GM21360 (cell line): ENCODE results near the gene UNK.
A peak's percentile ranks its signal among the peaks of the same experiment; 100 is the strongest.

Experiments
- ATAC-seq: cut with Tn5 transposase; IDR thresholded peaks from one replicate; pipeline ENCODE4 v1.9.1; 2021; ENCODE audit warnings: mild to moderate bottlenecking, moderate library complexity; ENCODE audit not compliant: unreplicated experiment

Gene UNK

DNA sequence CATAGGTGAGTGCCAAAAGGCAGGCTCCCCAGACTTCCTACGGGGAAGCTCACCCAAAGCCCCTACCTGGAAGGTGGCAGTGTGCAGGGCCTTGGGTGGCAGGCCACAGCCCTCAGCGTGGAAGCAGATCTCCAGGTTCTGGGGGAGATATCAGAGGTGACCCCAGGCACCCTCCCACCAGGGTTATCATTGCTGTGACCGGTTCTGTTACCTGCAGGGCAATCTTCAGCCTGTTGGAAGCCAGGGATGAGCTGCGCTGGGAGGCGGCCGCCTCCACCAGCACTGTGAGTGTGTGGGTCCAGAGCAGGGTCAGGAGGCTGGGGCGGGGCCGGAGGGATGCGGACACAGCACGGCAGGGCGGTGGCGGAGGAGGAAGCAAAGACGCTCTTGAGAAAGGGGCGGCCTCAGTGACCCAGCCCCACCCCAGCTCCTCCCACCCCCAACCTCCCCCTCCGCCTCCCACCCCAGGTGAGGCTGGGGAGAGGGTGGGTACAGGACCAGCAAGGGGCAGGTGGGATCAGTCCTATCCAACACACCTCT, 46.5 kb downstream of the UNK start:
- ATAC-seq: no peak

DNA sequence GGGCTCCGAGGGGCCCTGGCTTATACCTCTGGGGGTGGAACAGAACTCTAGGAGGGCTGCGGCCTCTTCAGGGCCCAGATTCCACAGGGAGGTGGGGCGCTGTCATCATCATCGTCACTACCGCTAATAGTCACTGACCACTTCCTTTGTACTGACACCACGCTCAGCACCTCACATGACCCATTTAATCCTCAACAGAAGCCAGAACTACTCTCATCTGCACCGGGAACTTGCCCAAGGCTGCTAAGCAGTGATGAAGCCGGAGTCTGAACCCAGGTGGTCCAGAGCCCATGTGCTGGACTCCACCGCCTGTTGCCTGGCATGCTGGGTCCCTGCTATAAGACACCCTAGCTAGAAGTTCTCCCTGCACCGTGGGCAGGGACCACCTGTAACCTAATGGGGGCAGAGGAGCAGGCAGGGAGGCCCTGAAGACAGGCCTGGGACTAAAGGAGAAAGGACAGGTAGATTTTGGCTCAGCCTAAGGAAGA, 47.6 kb downstream of the UNK start:
- no peak for ATAC-seq

DNA sequence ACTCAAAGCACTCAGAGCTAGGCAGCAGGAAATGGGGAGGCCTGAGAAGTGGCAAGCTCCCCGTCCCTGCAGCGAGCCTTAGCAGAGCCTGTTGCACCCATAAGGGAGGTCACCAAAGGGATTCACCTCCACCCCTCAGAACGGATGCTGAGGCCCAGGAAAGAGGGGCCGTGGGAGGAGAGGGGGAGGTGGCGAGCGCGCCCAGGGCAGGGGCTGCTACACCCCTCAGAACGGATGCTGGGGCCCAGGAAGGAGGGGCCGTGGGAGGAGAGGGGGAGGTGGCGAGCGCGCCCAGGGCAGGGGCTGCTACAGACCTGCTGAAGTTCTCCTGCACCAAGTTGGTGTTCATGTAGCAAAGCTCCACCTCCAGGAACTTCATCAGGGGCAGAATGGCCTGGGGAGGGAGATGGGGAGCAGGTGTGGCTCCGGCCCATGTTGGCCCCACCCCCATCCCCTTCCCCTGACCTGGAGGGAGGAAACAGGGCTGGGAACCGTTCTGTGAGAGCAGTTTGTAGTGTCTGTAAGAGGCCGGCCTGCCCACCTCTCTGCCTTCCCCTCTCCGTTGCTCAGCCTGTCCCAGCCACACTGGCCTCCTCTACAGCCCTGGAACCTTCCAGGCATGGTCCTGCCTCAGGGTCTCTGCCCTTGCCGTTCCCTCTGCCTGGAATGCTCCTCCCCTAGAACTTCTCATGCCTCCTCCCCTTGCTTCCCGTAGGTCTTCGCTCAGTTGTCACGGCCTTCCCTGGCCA, 48.2 kb downstream of the UNK start:
- no peak for ATAC-seq

GRCh38 chr17:75834279-75834920, 49.8 kb downstream of the UNK start:
- ATAC-seq: no peak

DNA sequence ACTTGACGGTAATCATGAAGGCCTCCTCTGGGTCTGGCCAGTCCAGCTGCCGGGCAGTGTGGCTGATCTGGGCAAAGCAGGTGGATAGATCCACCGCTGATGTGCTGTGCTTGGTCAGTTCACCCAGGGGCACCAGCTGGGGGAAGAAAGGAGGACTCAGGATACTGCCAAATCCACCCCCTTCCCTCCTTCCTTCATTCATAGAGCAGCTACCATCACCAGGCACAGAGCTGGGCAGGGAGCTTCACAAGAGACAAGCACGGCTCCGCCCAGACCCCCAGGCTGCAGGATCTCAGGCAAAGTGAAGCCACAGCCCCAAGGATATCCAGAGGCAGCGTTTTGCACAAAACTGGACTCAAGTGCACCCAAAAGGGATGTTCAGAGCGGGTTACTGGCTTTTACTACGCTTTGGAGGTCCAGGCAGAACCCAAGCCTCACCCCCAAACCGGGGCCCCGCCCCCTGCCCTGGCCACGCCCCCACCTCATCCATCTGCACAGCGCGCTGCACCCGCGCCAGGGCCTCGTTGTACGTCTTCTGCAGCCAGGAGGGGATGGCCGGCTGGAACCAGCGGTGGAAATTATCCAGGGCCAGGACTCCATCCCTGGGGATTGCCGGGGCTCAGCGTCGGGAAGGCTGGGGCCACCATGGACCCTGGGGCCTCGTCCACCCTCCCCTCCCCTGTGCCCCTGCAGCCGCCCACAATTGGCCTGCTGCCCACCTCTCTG, 50.5 kb downstream of the UNK start:
- no peak for ATAC-seq

DNA sequence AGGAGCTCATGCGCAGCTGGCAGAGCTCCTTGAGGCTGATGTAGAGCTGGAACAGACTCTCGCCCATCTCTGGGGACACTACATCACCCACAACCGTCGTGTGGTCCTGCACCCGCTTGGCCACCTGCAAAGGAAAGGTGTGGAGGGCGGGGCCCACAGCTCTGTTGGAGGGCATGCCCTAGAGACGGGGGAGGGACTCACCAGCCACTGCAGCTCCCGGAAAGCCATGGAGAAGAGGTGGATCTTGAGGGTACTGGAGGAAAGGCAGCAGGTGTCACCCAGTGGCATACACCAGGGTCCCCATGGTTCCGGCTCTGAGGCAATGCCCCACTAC, 51.0 kb downstream of the UNK start:
- ATAC-seq: no peak

DNA sequence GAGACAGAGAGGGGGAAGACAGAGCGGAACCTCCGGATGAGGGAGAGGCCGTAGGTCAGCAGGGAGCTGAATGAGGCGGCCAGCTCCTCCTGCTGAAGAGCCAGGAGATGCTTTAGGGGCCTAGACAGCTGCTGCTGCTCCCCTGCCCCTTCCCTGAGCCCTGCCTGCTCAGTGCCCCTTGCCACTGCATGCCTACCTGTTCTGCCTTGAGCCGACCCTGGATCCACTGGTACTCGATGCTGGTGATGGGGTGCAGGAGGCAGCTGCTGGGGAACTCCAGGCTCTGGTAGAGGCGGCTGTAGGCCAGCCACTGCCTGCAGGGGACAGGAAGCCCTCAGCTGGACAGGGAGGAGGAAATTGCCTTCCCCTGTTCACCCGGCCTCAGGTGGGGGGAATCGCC, 52.0 kb downstream of the UNK start:
- no peak for ATAC-seq

DNA sequence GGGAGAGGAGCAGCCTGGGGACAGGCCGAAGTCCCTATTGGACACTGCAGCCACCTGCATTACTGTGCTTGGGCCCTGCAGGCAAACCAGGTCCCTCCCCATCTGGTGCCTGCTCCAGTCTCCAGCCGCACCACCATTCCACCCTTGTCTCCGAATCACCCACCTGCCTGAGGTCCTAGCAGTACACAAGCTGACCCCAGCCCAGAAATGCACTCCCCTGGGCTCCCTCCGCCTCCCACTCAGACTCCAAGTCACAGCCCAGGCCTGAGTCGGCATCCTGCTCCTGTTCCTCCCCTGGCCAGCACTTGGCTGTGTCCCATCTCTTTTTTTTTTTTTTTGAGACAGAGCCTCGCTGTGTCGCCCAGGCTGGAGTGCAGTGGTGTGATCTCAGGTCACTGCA, 53.3 kb downstream of the UNK start:
- no peak for ATAC-seq

GRCh38 chr17:75838410-75838809, 53.8 kb downstream of the UNK start:
- no peak for ATAC-seq

GRCh38 chr17:75839942-75840798, 55.6 kb downstream of the UNK start:
- no peak for ATAC-seq

DNA sequence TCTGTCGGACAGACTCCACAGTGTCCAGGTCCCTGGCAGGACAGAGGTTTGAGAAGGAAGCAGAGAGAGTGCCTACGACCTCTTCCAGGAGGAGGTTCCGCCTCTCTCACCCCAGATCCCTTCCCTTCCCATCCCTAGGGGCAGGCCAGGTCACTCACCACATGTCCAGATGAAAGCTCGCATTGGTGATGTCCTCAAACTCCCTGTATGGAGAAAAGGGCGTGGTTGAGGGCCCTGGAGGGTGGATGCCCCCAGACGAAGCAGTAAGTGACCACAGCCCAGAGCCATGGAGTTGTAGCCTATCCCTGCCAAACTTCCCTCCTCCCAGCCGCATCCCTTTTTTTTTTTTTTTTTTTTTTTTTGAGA, 56.2 kb downstream of the UNK start:
- ATAC-seq: no peak

- ATAC-seq: no peak
Measured at GRCh38 chr17:75842411-75842810, 57.8 kb downstream of the UNK start.

- no peak for ATAC-seq
Measured at GRCh38 chr17:75842963-75843576, 58.5 kb downstream of the UNK start.

DNA sequence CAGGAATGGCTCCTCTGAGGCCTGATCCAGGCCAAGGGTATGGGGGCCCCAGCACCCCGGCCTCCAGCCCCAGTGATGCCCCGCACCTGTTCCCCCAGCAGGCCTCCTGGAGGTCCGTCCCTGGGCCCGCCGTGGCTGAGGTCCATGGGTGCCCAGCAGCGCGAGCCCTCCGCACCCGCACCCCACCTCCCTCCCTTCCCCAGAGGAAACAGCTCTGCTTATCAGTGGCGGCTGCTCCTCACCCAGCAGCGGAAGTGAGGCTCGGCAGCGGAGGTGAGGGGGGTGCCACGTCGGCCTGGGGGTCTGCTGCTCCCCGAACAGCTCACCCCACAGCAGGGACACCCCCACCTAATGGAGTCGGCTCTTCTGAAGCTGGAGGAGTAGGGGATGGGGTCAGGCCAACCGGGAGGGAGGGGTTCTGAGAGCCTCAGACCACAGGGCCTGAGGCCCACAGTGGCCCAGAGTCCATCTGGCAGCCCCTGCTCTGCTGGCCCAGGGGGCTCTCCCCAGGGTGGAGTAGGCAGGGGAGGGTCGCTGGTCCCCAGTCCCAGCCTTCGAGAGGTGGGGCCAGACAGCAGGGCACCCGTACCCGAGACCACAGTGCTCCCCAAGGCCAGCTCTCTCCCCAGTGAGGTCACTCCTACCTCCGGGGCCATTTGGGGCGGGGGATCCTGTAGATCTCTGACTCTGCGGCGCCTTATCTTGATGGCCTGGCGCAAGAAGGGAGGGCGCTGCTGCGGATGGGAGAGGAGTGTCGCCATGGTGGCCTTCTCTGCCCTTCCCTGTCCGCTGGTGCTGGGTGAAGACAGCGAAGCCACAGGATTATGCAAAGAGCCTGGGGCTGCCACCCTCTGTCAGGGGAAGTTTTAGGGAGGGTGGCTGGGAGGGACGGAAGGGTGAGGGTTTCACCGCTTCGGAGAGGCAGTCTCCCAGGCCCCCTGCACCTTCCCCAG, 59.2 kb downstream of the UNK start, which contains the start of gene UNC13D:
Gene UNC13D (minus strand): TSS at position 828 of the 953 bp plus-strand sequence. CDS start 67 bp downstream, at position 761.
- ATAC-seq: no peak

DNA sequence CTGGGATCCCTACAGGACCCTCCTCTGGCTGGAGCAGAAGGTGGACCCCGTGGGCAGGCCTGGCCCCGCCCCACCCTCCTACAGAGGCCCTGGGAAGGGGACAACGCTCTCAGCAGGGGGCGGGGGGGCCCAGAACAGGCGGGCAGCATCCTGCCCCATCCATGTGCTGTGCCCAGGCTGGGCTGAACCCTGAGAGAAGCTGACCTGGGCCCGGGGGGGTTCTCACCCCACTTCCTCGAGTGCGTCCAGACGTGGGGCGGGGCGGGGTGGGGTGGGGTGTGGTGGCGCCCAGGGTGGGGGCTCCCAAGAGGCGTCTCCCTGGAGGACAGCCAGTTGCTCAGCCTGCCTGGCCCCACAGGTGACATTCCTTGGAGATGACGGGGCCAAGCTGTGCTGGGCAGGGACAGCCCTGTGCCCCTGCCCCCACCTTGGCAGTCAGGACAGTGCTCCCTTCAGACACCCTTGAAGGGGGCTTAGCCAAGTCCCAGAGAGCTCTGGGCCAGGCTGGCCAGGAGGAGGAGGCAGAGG, 60.0 kb downstream of the UNK start:
- peak; percentile 6 for ATAC-seq

DNA sequence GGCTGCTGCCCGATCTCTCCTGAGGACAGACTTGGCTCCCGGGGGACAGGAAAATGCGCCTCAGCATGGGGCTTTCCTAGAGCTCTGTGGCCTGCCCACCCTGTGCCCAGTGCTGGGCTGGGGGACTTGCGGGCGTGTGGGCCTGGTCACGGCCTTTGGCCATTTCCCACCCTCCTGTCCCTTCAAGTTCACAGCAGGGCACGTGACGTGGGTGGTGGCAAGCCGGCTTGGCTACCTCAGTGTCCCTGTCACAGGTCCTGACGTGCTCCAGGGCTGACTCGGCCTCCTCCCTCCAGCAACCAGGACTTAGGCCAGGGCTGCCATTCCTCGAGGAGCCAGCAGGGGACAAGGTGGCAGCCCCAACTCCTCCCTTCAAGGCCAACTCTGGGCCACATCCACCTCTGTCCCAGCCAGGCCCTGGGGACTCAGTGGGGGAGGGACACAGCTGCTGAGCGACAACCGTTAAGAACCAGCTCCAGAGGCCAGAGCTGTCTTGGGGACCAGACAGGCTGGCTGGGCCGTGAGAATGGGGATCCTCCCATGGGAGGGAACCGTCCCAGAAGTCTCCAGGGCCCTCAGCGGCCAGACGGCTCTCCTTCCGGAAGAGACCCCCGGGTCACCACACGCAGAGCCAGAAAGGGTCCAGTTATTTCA, 60.6 kb downstream of the UNK start:
- peak; percentile 56 for ATAC-seq

DNA sequence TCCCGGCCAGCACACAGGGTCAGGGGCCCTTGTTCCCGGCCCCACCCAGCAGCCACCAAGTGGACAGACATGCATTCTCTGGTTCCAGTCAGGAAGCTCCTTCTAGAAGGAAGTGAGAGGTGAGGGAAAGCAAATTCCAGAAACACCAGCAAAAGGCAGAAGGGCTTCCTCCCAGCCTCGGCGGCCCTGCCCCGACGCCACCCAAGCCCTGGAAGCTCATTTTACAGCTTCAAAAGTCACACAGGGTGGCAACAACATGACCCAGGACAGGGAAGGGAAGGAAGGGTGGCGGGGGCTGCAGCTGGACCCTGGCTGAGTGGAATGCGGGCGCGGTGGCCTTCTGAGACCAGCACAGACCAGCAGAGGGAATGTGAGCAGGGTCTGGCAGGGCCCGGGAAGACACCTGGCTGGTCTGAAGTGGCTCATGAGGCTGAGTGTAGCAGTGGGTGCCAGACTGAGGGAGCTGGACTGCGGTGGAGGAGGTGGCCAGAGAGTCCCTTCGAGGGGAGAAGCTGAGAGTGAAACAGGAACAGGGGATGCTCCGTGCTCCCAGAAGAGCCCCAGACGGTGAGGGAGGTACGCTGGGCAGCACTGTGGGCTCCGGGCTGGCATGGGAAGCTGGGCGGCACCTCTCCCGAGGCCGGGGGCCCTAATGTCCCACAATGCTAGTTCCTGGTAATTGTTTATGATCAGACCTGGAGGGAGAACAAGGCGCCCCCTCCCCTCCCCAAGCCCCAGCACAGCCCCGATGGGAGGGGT, 61.5 kb downstream of the UNK start:
- no peak for ATAC-seq
